Measurements from ENCODE around the gene ZBTB48.

ZBTB48 gene

DNA sequence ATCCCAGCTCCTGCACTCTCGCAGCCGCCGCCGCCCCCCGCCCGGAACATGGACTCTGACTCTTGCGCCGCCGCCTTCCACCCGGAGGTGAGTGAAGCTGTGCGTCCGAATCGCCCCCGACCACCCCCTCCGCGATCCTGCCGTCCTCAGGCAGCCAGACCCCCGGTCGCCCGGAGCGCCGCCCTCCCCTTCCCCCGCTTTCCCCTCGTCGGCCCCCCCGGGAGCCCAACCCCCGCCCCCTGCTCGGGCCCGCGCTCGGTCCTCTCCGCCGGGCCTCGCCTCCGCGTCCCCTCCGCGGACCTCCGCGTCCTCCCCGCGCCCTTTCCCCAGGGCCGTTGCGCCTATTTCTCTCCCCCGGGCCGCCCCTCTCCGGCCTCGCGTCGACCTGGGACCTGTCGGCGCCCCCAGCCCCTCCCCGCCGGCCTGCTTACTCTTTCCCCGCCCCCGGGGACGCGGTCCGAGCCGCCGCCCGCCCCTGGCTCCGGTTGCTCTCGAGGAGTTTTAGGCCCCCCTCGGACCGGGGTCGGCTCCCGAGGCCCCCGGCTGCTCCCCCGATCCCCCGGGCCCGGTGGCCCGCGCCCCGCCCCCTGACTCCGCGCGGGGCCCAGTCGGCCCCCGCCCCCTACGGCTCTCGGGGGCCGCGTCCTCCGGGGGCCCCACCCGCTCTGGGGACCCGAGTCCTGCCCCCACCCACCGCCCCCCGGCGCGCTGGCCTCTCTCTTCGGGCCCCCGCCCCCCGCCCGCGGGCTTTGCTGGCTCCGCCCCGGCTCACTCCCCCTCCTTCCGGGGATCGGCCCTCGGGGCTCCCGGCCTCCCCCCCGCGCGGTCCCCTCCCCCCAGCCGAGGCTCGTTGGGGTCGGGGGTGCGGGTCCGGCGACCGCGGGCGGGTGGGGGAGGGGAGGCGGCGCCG is 34.5 kb downstream of the ZBTB48 start:
- DNase-seq = no peak

DNA sequence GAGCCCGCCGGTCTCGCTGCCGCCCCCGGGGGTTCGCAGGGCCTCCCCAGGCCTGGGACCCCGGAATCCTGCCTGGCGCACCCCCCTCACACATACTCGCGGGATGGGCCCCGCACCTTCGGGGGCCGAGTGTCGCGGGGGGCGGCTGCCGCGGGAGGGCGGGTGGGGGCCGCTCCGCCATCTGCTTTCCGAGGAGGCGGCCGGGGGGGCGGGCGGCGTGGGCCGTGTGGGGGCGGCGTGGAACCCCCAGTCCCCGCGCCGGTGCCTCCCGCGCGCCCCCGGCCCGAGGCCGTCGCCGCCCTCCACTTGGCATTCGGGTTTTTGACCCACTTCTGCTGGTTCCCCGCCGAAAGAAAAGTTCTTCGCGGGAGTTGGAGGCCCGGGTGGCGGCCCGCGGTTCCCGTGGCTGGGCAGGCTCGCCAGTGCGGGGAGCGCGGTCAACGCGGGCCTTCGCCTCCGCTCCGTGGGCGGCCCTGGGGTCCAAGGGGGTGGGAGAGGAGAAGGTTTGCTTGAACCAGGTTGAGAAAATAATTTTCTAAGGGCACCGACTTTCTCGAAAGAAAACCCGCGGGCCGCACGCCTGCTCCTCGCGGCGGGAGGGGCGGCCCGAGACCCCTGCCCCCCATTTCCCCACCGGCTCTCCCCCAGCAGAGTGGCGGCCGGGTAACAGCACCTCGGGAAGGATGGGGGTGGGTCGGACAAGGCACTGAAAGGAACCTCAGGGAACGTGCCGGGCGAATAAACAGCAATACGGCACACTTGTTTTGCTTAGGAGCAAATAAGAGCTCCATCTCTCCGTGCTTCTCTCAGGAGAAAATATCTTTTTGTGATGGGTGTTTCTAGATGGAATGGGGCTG is 35.4 kb downstream of the ZBTB48 start:
- DNase-seq = no peak

DNA sequence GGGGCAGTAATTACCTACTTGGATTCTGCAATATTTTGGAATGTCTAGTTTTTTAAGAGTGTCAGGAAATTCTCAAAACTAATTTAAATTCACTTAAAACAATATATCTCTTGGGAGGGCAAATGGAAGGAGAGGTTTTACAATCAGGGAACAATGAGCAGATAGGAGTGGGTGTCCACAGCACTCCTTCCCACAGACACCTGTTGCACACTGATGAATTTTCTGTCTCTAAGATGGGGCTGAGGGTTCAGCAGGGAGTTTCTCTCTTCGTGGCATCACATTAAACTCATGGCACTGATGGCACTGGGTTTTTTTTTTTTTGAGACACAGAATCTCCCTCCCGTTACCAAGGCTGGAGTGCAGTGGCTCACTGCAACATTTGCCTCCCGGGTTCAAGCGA is 39.3 kb downstream of the ZBTB48 start:
- DNase-seq = no peak

DNA sequence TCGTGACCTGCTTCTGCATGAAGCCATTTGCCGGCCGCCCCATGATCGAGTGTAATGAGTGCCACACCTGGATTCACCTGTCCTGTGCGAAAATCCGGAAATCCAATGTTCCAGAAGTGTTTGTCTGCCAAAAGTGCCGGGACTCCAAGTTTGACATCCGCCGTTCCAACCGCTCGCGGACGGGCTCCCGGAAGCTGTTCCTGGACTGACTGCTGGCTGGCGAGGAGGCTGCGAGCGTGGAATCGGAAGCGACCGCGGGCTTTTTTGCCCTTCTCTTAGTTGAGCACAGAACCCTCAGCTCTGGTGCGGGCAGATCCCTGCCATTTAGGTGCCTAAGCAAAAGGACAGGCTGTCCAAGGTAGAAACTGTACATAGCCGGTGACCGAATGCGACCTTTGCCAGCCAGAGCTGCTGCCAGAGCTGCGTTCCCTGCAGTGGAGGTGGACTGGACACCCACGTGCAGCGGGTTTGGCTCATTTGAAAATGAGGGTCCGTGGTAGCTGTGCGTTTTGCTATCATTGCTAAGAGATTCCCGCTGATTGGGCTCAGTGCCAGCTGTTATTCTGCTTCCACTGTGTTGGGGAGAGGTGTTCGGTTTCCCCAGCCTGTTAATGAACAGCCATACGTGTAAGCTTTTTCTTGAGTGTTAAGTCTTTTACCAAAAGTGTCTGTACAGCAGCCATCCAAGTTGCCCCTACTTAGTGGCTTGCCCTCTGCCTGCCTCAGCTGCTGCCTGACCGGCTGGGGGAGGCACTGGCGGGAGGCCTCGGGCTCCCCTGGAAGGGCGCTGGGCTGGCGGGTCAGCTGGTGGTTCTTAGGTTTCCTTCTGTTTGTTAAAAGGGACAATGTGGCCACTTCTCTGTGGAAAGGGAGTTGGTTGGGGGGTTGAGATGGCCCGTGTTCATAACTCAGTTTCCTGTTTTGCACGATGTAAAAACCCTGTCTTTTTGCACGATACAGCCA is 41.9 kb downstream of the ZBTB48 start:
- no peak for DNase-seq

DNA sequence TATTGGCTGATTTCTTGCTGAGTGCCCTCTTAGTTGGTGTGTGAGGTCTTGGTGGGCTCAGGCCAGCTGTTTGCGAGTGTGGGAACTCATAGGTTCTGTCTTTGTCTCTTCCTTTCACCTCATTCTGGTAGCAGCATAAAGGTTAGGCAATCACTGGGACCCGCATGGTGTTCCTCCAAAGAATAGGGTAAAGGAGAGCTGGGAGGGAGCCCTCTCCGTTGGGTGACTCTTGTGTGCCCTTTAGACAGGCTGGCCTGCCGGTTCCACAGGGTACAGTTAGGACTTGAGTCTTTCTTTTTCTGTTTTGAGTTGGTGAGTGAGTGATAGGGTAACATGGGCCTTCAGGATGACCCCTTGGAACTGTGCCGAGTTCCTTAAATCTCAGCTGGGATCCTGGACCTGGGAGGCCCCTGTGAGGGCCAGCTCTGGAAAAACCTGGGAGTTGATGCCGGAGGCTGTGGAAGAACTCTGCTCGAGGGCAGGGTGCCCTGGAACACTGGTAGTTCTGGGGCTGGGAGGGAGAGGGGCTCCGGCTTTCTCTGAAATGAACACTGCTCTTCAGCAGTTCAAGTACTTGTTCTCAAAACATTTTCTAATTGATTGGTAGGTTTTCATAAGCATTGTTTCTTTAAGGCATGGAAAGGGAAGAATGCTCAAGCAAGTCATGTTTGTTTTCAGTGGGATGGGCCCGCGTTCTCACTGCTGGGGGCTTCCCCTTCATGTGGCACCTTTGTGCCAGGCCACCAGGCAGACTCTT is 42.8 kb downstream of the ZBTB48 start:
- no peak for DNase-seq

DNA sequence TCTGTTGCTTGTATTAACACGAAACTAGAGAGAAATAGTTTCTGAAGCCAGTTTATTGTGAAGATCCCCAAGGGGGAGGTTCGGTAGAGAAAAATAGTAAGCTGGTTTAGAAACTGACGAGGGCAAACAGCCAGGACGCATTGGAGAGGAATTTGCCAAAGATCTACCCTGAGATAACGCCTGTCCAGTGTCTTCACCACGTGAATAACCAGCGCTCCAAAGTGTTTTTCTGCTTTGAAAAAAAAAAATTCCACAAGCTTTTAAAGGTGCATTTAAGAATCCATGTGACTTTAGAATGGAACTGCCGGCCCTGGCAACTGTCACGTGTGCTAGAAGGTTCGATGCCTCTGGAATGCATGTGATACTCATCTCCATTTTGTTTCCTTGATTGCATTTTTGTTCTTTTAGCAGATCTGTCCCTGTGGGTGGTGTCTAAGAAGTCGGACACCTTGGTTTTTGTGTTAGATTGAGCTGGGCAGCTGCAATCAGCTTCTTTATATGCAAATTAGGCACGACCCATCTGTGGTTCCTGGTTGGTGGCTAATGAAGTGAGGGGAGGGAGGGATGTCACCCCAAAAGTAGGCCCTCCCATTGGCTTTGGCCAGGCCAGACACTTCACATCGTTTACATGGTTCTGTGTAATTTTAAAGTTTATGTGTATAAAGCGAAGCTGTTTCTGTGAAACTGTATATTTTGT is 43.6 kb downstream of the ZBTB48 start:
- no peak for DNase-seq

DNA sequence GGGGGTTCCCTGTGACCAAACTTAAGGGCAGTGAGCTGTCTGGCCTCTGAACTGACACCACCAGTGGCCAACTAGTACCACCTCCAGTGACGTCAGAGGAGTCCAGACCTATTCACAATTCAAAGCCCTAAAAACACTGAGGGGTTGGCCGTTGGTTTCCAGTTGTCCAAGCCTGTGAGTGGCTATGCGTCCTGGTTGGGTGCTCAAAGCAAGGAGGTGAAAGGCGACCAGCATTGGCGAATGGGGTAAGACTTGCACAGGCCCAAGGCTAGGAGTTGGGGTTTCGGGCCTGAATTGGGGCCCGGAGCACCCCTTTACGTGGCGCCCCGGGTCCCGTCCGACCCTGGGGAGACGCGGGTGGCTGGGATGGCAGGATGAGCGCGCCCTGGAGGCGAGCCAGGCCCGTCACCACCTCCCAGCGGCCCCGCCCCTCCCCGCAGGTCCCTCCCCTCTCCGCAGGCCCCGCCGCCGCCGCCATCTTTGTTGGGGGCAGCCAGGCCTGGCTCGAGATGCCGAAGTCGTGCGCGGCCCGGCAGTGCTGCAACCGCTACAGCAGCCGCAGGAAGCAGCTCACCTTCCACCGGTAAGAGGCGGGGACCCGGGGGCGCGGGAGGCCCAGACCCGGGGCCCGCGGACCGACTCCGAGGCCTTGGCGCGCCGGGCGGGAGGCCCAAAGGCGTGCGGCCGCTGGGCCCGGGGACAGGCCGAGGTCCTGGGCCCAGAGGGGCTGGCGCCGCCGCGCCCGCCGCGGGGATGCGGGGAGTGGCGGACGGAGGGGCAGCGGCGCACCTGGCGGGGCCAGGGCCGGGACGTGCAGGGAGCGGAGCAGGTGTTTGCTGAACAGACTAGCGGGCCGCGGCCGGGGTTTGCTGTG is 45.2 kb downstream of the ZBTB48 start, which contains the start of gene THAP3:
TSS of gene THAP3 (plus strand) at position 159 of the 874 bp plus-strand sequence. CDS start at position 510, 351 bp downstream.
- DNase-seq = peak; percentile 31 to 60

DNA sequence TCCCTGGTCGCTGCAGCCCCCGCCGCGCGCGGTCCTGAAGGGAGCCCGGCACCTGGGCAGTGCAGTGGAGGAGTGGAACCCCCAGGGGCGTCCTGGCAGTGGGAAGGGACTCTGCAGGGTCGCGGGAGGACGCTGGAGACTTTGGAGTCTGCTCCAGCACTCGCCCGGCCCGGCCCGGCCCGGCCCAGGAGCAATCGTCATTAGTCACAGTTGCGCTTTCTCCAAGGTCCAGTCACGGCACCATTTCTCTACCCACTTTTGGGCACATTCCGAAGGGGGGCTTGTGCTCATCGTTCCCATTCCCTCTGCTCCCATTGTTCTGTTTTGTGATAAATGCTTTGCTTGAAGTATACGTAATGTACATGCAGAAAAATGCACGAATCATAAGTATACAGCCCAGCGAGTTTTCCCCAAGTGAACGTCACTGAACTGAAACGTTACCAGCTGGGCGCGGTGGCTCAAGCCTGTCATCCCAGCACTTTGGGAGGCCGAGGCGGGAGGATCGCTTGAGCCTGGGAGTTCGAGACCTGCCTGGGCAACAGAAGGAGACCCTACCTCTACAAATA is 45.9 kb downstream of the ZBTB48 start:
- DNase-seq = no peak

DNA sequence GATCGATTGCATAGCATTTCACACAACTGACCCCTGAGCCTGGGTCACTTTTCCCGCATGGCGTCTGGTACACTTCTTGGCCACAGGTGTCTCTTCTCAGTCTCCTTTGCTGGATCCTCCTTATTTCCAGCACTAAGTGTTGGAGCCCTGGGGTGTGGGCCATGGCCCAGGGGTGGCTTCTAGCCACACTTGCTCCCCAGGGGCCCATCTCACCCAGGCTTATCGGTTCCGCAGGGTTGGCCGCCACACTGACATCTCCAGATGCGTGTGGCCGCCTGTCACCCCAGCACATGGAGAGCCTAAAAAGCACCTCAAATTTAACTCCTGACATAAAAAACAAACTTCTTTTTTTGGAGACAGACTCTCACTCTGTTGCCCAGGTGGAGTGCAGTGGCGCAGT is 47.2 kb downstream of the ZBTB48 start:
- DNase-seq = no peak

DNA sequence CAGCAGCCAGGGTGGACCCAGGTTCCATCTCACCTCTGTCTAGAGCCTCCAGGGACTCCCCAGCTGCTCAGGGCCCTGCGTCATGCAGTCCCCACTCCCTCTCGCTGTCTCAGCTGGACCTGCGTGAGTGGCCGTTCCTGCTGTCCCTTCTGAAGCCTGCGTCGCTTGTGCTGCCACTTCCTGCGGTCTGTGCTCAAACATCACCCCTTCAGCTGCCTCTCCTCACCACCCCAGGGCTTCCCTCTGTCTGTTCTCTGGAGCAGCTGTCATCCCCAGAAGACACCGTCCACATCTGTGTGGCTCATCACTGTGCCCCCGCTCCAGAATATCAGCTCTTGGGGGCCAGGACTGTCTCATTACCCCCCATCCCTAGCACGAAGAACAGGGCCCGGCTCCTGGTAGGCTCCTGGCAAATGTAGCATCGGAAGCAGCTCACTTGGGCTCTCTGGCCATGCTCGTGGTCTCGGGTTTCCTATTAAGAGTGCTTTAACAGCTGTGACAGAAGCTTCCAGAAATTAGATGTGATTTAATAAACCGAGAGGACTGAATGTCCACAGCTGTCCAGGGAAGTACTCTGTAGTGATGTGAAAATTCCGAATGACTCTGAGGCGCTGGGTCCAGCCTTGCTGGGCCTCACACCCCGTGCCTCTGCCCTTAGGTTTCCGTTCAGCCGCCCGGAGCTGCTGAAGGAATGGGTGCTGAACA is 48.2 kb downstream of the ZBTB48 start:
- DNase-seq = no peak

DNA sequence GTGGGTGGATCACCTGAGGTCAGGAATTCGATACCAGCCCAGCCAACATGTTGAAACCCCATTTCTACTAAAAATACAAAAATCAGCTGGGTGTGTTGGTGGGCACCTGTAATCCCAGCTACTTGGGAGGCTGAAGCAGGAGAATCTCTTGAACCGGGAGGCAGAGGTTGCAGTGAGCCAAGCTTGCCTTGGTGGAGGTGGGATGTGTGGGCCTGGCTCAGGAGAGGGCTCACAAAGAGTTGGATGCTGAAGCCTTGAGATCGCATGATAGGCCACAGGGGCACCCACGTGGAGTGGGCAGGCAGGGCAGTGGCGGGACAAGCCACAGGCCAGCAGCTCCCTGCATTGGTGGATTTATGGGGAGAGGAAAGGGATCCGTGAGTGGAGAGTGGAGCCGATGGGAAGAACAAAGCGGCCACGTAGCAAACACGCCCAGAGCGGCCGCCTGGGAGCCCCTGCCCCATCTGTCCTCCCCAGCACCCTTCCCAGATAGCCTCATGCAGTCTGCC is 49.2 kb downstream of the ZBTB48 start:
- no peak for DNase-seq

DNA sequence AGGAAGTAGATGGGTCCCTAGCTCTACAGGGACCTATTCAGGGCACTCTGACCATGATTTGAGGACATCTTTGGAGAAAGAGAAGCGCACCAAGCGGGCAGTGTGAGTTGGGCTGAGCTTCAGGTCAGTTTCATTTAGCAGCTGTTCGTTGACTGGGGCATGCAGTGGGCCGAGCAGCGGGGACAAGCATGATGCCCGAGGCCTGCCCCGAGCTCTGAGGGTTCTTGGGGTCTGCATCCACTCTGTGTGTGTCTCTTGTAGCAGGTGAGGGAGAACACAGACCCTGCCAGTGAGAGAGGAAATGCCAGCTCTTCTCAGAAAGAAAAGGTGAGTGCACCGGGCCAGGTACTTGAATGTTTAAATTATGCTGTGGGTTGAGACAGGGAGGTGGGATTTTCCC is 50.2 kb downstream of the ZBTB48 start:
- DNase-seq = no peak

DNA sequence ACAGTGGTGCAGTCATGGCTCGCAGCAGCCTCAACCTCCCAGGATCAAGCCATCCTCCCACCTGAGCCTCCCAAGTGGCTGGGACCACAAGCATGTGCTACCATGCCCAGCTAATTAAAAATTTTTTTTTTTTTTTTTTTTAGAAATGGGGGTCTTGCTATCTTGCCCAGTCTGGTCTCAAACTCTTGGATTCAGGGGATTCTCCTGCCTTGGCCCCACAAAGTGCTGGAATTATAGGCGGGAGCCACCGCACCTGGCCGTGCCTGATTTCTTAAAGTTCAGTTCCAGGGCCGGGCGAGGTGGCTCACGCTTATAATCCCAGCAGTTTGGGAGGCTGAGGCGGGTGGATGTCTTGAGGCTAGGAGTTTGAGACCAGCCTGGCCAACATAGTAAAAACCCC is 51.3 kb downstream of the ZBTB48 start:
- no peak for DNase-seq

DNA sequence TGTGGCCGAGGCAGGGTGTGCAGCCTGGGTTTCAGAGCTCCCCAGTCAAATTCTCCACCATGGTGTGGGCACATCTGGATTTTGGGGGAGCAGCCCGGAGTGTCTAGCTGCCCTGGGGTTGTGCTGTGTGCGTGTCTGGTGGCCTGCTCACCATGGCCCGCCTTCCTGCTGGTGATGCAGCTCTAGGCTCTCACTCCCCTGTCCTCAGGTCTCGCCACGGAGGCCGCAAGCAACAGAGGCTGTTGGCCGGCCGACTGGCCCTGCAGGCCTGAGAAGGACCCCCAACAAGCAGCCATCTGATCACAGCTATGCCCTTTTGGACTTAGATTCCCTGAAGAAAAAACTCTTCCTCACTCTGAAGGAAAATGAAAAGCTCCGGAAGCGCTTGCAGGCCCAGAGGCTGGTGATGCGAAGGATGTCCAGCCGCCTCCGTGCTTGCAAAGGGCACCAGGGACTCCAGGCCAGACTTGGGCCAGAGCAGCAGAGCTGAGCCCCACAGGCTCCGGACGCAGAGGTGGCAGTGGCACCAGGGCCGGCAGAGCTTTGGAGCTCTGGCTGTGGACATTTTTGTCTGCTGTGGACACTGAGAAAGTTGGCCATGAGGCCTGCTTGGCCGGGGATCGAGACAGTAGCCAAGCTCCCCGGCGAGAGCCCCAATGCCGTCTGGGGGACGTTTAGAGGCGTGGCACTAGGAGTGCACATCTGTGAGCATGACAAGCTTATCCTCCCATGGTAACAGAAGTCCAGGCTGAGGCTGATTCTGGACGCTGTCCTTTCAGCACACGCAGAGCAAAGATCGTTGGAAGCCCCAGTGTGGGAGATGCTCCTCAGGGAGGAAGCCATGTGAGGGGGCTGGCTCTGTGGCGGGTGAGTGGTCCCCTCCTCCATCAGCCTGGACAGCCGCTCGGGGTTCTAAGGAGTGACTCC is 53.1 kb downstream of the ZBTB48 start:
- no peak for DNase-seq

DNA sequence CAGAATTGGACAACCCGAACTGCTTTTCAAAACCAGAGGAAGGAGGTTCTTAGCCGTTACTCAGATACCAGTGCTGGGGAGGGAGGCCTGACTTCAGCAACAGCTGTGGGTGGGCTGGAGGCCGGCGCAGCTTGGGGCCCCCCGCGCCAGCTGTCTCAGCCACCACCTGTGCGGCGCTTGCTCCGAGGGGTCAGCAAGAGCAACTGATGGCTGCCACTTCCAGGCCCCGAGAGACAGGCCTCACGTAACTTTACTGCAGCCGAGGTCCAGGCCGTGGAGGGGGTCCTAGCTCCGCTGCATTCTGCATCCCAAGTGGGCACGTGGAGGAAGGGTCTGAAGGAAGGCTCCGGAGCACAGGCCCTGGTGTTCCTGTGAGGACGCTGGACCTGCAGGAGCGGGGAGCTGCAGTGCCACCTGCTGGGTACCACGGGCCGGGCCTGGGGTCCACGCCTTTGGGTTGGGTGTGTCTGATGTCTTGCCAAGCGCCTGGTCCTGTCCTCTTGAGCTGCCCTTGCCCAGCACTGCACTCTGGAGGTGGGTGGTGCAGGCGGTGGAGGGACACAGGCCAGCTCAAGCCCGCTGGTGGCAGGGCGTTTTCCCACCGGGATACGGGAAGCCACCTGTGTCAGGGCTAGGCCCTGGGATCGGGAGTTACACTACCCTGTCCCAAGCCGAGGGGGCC is 54.7 kb downstream of the ZBTB48 start:
- DNase-seq = peak in 1 of 2 experiments; percentile 69

DNA sequence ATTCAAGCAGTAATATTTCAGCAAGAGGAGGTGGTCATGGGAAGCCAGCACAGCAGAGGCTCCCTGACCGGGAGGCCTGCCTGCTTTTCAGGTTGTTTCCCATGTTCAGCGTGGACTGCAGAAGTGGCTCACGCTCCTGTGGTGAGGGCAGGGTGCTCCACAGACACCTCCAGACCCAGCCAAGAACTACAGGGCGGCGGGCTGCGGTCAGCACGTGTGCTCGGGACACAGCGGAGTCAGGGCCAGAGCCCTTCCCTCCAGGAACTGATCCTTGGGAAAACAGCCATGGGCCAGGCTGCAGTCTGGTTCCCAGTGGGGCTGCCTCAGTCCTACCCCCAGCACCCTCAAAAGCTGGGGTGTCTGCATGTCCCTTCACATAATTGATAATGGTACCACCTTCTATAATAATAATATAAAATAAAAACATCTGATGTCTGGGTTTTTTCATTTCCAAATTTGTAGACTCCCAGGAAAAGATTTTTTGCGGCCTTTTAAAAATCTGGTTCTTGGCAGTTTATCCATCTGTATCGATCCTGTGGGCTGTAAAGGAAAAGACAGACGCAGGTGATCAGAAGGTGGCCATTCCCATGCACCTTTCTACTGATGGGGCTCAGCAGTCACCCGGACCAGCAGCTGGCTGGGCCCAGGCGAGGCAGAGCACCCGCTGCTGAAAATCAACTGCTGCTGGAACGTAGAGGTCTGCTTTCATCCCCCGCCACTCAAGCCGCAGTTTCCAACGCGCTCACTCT is 55.5 kb downstream of the ZBTB48 start:
- DNase-seq = no peak
